Lower leg skin (tissue), 3 donors: ENCODE measurements around the gene GPR157.

Experiments
- CTCF ChIP-seq, 3 donors: fragments of 450-650 bp; IDR thresholded peaks; one replicate each; pipeline ENCODE4 v1.5.1; 2016; ENCODE audit warnings: antibody characterized with exemption in 3 of 3, mild to moderate bottlenecking in 3 of 3, moderate library complexity in 2 of 3
- POLR2A ChIP-seq, 2 donors: fragments of 450-650 bp; IDR thresholded peaks; one replicate each; pipeline ENCODE4 v1.6.1; 2016 to 2017; ENCODE audit warnings: antibody characterized with exemption in 2 of 2, mild to moderate bottlenecking in 1 of 2, moderate library complexity in 1 of 2

GRCh38 chr1:9069326-9070100 lies 59.4 kb downstream of the GPR157 start, which contains the start of gene SLC2A5:
- TF ChIP-seq POLR2A (IDR thresholded peaks at IDR 0.05) (no peak), CTCF (IDR thresholded peaks at IDR 0.05) (no peak)
